ENCODE results near the gene RANBP17. TPM values are rescaled to one million over a fixed set of nuclear protein-coding genes. Genes with fewer than 3 reads are reported as not detected.

The RANBP17 gene
- total RNA-seq, 4 donors from 2014 or later, result 9.8 to 20.8 (median 10.3) TPM

DNA sequence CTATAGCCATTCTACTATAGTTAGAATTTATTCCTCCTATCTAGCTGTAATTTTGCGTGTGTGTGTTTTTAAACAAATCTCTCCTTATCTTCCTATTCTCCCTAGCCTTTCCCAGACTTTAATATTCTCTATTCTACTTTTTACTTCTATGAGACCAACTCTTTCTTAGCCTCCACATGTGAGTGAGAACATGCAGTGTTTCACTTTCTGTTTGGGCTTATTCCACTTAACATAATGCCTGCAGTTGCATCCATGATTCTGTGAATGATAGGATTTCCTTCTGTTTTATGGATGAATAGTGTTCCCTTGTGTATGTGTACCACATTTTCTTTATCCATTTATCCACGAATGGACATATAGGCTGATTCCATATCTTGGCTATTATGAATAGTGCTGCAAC lies 254.9 kb downstream of the RANBP17 start:
- no peaks in the 10 kb centered on the region for H3K27me3 ChIP-seq
- DNase-seq, result no peak
- H3K27ac ChIP-seq, result no peak overlapping the region
- H3K9me3 ChIP-seq, result no peaks in the 10 kb centered on the region
- TF ChIP-seq, protein P1, sequence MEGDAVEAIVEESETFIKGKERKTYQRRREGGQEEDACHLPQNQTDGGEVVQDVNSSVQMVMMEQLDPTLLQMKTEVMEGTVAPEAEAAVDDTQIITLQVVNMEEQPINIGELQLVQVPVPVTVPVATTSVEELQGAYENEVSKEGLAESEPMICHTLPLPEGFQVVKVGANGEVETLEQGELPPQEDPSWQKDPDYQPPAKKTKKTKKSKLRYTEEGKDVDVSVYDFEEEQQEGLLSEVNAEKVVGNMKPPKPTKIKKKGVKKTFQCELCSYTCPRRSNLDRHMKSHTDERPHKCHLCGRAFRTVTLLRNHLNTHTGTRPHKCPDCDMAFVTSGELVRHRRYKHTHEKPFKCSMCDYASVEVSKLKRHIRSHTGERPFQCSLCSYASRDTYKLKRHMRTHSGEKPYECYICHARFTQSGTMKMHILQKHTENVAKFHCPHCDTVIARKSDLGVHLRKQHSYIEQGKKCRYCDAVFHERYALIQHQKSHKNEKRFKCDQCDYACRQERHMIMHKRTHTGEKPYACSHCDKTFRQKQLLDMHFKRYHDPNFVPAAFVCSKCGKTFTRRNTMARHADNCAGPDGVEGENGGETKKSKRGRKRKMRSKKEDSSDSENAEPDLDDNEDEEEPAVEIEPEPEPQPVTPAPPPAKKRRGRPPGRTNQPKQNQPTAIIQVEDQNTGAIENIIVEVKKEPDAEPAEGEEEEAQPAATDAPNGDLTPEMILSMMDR (IDR thresholded peaks at IDR 0.05), result no peak
- TF ChIP-seq POLR2A (IDR thresholded peaks at IDR 0.05), result no peak
- H3K4me1 ChIP-seq, result no peaks in the 10 kb centered on the region
- no peak overlapping the region for H3K4me3 ChIP-seq
- H3K36me3 ChIP-seq, result no peaks in the 10 kb centered on the region

DNA sequence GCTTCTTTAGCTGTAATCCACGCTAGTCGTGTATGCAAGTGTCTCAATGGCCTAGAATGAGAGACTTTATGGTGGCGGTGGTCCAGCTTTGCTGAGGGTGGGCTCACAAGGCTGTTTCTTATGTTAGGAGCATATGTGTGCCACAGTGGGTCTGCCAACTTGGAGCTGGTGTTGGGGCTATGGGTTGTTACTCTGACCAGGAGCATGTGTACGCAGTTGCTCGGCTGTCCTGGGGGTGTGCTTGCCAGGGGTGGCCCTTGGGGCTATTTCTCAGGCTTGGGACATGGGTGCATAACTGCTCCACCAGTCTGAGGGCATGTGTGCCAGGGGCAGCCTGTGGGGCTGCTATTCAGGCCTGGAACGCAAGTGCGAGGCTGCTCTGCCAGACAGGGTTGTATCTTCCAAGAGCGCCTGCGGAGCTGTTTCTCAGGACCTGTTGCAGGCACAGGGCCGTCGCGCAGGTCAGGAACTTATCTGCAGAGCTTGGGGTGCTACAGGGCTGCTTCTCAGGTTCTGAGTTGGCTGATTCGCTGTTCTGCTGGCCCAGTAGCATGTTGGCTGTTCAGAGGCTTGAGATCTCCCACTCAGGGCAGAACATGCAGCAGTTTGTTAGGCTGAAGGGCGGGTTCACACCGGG lies 259.3 kb downstream of the RANBP17 start:
- Histone ChIP-seq H3K4me1 (no peaks in the 10 kb centered on the region), H3K27me3 (no peaks in the 10 kb centered on the region), H3K9me3 (no peaks in the 10 kb centered on the region), H3K27ac (no peak overlapping the region), H3K36me3 (no peaks in the 10 kb centered on the region), H3K4me3 (no peak overlapping the region)
- TF ChIP-seq, protein P1 (IDR thresholded peaks at IDR 0.05), result no peak
- no peak for TF ChIP-seq POLR2A (IDR thresholded peaks at IDR 0.05)
- DNase-seq, result no peak

DNA sequence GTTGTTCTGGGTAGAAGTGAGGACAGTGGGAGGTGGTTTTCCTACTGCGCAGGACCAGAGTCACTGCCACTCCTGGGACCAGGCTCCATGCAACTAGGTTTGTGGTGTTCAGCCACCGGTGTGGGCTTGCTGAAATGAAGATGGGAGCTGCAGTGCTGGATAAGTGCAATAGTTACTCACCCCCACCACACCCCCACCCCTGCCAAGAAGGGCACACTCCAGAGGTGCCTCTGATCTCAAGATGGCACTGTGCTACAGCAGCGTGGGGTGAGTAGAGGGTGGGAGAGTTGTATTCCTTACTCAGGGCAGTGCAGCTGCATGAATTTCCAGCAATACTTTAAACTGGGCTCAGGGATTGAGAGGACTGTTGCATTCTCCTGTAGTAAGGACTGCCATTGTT lies 259.8 kb downstream of the RANBP17 start:
- Histone ChIP-seq H3K36me3 (no peaks in the 10 kb centered on the region), H3K4me1 (no peaks in the 10 kb centered on the region), H3K9me3 (no peaks in the 10 kb centered on the region), H3K27ac (no peak overlapping the region), H3K4me3 (no peak overlapping the region), H3K27me3 (no peaks in the 10 kb centered on the region)
- no peak for TF ChIP-seq POLR2A (IDR thresholded peaks at IDR 0.05)
- TF ChIP-seq, protein P1 (IDR thresholded peaks at IDR 0.05), result no peak
- no peak for DNase-seq

DNA sequence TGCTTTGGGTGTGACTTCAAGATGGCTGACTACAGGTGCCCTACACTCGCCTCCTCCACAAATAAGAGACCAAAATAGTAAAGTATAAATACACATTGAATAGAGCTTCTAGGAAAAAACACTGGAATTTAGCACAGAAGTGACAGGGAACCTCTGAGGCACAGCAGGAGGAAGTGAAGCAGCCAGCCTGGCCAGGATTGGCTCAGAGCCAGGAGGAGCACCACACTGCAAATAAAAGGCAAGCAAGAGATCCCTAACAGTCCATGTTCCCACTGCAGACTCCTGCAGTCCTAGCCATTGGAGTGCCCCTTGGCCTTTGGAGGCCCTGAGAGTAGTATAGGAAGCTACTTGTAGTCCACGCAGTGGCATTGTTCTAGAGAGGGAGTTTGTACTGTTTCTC lies 260.6 kb downstream of the RANBP17 start:
- H3K4me1 ChIP-seq, result no peaks in the 10 kb centered on the region
- no peaks in the 10 kb centered on the region for H3K36me3 ChIP-seq
- DNase-seq, result no peak
- no peaks in the 10 kb centered on the region for H3K27me3 ChIP-seq
- TF ChIP-seq POLR2A (IDR thresholded peaks at IDR 0.05), result no peak
- TF ChIP-seq, protein P1 (IDR thresholded peaks at IDR 0.05), result no peak
- no peak overlapping the region for H3K27ac ChIP-seq
- no peaks in the 10 kb centered on the region for H3K9me3 ChIP-seq
- no peak overlapping the region for H3K4me3 ChIP-seq

DNA sequence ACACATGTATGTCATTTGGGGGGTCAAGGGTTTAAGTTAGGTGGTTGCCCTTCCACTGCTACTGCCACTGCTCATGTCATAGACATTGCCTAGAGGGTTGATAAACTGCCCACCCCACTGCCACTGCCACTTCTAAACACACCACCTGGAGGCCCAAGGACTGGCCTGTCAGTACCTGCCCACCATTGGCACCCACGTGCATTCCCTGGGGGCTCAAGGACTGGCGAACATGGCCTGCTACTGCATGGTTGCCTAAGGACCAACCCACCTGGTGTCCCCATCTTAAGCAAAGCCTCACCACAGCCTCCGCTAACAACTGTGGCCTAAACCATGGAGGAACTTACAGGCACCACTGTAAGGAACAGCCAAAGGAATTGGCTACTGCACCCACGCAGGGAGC lies 261.6 kb downstream of the RANBP17 start:
- TF ChIP-seq, protein P1 (IDR thresholded peaks at IDR 0.05), result no peak
- no peak for TF ChIP-seq POLR2A (IDR thresholded peaks at IDR 0.05)
- Histone ChIP-seq H3K36me3 (no peaks in the 10 kb centered on the region), H3K9me3 (no peaks in the 10 kb centered on the region), H3K27ac (no peak overlapping the region), H3K27me3 (no peaks in the 10 kb centered on the region), H3K4me3 (no peak overlapping the region), H3K4me1 (no peaks in the 10 kb centered on the region)
- DNase-seq, result no peak

DNA sequence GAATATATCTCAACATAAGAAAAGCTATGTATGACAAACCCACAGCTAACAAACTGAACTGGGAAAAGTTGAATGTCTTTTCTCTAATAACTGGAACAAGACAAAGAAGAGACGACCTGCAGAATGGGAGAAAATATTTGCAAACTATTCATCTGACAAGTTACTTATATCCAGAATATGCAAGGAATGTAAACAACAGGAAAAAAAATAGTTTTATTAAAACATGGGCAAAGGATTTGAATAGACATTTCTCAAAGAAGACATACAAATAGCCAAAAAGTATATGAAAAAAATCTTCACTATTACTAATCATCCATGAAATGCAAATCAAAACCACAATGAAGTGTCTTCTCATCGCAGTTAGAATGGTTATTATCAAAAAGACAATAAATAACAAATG lies 265.5 kb downstream of the RANBP17 start:
- no peaks in the 10 kb centered on the region for H3K4me1 ChIP-seq
- TF ChIP-seq, protein P1 (IDR thresholded peaks at IDR 0.05), result no peak
- no peak for TF ChIP-seq POLR2A (IDR thresholded peaks at IDR 0.05)
- H3K27ac ChIP-seq, result no peak overlapping the region
- H3K4me3 ChIP-seq, result no peak overlapping the region
- H3K27me3 ChIP-seq, result no peaks in the 10 kb centered on the region
- no peak for DNase-seq
- H3K36me3 ChIP-seq, result no peaks in the 10 kb centered on the region
- no peaks in the 10 kb centered on the region for H3K9me3 ChIP-seq
